Inflammatory macrophage treated with lipopolysaccharide for 1 hour (primary cell): ENCODE measurements around the gene S100A11.
A peak's percentile ranks its signal among the peaks of the same experiment; 100 is the strongest.
"Not testable (repeated sequence)": the region's sequence is repeated elsewhere in the genome, so short reads cannot be mapped to it uniquely, and the experiment has no call there.

ENCODE experiments used
- DNase-seq, 2 donors: peaks; one replicate each; pipeline ENCODE4 v3.0.0-alpha.2; 2020 to 2022

S100A11 gene

DNA sequence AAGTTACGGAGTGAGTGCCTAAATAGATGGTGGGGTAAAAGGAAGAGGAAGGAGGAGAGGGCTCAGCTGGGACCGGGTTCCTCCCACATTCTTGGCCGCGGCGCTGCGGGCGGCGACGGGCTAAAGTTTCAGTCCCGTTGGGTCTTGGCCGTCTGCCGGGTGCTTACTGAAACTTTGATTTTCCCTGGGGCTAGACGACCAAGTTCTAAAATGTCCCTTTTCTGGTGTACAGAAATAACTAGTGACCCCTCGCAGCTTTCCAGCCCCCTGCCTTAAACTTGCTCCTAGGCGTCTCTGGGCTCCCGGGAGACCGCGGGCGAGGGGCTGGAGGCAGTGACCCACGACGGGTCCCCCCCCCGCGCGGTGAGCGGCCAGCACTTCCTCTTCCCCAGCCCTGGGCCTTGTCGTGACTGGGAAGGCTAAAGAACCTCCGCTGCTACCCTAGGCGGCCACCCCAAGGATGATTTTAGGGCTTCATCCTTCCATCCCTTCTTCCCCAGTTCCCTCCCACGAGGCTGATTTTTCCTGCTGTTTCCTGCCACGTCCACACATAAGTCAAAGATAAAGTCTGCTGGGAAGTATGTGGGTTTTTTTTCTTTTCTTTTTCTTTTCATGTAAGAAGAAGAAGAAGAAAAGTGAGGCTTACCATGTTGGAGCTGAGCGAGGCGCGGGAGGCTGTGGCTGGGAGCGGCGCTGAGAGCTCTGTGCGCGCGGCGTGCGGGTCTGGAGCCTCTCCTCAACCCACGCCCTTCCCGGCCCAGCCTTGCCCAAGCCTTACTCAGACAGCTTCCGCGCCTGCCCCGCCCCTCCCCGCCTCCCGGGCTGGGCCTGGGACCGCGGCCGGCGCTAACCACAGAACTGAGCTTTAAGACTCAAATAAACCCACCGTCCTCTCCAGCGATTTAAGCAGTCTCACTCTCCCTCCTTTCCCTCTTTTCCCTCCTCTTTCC lies at the start of gene S100A11:
Gene S100A11, minus strand, starts transcription at position 738 of the 950 bp plus-strand sequence. Its CDS starts 89 bp downstream, at position 649.
- peak; percentile 95 to 96 for DNase-seq

DNA sequence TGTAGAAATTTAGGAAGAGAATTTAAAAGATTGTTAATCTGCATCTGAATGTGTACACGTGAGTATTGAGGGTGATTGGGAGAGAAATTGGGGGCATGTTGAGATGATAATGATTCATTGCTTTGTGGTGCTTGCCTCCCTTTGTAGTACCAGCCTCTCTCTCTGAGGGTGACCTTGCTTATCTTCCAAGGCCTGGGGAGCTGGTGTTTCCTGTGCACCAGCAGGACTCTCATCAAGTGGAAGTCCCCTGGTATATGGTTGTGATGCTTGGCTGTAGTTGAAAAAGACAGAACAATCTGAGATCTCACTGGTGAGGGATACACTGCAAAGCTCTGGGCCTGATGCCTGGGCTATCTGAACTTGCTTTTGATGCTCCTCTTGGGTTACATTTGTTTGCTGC lies 48.0 kb upstream of the S100A11 start:
- DNase-seq, result no peak

DNA sequence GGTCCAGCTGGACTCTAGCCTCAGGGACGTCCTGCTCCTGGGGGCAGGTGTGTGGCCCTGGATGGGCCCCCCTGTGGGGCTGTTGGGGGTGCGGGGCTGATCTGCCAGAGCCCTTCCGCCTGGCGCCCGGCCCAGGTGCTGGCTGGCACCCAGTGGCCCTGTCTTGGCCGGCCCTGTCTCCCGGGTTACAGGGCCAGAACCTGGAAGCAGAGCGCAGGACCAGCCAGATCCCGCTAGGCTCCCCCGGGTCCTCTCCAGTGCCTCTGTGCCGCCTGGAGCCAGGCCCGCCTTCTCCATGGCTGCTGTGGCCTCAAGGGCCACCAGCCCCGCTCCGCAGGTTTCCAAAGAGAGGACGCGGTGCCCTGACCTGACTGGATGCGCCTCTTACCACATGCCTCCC lies 44.2 kb upstream of the S100A11 start:
- not testable (repeated sequence) for DNase-seq

DNA sequence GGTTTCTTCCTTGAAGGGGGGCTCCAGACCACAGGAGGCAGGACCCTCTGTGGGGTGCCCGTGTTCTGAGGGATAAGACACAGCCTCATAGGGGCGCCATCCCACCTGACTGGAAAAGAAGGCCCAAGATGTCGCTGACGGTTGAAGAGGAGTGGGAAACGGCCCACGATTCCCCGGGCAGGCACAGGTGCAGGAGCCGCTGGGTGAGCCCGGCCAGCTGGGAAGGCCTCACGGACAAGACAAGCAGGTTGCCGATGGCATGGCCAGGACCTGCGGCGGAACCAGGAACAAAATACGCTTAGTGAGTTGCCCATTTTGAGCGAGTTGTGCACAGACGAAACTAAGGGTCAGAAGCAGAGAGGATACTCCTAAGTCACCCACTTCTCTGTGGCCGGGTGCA lies 43.7 kb upstream of the S100A11 start:
- DNase-seq, result not testable (repeated sequence)

DNA sequence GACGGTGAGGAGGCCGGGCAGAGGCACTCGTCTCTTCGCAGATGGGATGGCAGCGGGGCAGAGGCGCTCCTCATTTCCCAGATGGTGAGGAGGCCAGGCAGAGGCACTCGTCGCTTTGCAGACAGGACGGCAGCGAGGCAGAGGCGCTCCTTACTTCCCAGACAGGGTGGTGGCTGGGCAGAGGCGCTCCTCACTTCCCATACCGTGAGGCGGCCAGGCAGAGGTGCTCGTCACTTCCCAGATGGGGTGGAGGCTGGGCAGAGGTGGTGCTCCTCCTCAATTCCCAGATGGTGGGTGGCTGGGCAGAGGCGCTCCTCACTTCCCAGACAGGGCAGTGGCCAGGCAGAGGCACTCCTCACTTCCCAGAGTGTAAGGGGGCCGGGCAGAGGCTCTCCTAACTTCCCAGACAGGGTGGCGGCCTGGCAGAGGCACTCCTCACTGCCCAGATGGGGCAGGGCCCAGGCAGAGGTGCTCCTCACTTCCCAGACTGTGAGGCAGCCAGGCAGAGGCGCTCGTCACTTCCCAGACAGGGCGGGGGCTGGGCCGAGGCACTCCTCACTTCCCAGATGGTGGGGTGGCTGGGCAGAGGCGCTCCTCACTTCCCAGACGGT lies 42.1 kb upstream of the S100A11 start:
- no peak for DNase-seq

DNA sequence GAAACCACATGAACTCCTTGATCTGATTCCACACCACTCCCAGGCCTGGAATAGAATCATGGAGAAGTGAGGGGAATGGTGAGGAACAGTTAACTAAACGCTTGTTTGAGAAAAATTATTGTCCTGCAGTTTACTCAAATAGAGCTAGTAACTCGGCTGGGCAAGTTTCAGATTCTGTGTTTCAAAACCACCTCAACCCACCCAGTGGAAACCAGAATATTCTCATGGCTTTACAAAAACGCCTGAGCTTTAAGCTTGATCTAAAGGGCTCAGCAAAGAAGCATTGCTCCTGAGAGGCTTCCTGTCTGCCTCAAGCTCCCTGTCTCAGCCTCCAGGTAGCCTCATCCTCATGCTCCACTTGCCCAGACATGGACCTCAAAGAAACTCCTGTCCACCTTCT lies 35.5 kb upstream of the S100A11 start:
- no peak for DNase-seq

DNA sequence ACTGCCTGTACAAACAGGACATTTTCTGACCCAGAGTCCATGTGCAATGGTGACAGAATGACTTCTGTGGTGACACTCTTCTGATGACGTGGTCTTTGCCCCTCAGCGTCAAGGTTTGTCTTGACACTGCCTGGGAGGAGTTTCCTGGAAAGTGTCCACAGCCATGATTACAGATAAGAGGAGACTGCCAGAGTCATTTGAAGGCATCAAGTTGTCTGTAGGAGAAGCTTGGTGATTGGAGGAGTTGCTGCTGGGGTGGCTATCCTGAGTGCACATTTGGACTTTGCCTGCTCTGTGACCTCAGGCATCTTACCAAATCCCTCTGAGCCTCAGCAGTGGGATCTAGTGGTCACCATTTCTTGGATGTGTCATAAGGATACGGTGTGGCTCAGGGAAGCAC lies 34.3 kb upstream of the S100A11 start:
- no peak for DNase-seq

DNA sequence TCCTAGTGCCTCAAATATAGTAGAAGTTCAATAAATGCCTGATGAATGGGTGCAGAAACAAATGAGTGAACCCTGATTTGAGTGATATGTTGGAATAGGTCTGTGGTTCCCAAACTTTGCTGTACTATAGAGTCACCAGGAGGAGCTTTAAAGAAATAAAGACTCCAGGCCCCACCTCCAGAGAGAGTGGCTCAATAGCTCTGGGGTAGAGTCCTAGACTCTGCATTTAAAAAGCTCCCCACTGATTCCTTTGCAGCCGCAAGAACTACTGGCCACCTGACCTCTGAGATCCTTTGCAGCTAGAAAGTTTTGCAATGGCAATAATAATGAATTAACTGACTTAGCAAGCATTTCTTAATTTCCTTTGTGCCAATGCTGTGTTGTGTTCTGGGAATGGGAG lies 31.1 kb upstream of the S100A11 start:
- no peak for DNase-seq

DNA sequence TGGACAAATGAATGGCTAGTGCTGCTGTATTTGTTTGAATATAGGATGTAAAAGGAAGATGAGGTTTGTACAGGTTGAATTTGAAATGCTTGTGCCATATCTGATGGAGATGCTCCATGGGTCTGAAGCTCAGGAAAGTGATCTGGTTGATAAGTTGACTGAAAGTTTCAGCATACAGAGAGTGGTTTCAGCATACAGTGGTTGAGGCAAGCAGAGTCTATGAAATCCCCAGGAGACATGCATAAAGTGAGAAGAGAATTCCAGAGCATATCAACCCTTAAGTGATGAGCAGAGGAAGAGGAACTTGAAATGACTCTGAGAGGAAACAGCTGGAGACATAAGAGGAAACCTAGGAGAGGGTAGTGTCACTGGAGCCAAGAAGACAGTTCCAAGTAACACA lies 30.3 kb upstream of the S100A11 start:
- DNase-seq, result no peak

DNA sequence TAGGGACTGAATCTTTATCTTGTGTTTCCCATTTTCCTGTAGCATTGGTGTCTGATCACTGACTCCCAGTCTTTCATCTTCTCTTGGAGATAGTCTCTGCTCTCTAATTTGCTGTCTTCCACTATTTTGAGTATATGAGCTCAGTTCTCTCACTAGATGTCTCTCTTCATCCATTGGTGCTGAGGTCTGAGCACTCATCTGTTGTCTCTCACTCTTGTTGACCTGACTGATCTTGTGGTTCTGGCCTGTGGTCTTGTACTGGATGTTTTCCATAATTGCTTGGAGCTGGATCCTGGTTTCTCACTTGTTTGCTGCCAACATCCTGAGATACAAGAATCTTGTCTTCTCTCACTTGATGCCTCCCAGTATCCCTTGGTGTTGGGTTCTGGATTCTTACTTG lies 25.1 kb upstream of the S100A11 start:
- no peak for DNase-seq

DNA sequence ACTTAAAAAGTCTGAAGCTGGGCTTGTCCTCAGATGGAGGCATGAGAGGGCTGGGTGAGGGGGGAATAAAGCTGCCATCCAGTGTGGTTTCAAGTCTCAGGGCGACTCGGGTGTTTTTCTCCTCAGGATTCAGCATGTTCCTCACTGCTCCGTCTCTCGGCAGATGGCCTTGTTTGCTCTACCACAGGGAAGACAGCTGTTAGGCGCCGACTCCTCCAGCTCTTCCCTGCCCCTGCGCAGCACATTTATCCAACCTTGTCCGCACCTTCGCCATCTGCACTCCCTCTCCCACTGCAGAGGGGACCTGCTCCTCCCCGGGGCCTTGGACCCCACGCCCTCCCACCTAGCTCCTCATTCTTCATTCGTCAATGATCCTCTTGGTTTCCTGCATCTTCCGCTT lies 16.6 kb upstream of the S100A11 start:
- DNase-seq, result no peak

DNA sequence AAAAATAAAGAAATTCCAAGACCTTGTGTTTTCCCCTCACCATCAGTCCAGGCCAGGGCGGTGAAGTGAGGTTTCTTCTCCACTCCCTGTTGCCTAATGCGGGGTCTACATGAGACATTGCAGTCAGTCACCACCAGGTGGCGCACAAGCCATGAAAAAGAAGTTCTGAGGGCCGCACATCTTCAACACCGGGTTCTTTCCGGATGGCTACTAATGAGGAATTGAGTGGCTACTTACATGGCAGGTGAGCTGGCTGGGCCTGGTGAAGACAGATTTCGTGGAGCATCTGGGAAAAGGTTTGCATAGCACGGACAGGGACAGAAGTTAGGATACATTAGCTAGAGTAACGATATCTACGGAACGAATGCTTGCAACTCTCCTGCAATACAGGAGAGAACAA lies 15.8 kb upstream of the S100A11 start:
- peak; percentile 76 to 96 for DNase-seq

DNA sequence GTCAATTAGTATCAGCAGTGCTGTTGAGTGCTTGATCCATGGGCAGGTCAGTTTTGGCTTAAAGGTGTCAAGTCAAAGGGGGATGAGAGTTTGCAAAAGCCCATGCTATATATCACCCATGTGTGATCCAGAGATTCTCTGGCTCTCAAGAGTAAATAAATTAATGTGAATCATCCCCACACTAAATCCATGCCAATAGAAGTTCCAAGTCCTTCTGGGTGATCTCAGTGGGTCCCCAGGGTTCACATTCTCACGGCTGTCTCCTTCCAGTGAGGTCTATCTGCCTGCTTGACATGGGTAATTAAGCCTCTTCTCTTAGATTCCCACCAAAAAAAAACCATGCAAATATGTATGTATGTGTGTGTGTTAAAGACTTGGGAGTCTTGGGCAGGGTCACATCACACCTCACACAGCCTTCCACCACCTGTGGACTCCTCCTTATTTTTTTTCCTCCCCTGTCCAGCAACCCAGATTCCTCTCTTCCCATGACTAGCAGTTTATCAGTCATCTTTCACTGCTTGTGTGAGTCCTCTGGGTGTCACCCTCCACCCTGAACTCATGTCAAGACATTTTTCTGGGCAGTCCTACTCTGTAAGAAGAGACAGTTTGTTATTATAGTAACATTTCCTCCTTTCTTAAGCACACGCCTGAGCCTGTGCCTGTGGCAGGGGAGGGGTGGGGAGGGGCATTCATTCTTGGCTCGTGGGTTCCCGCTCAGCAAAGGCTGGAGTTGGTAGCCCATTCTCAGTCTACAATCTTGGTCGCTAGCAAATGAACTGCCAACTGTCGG lies 14.3 kb upstream of the S100A11 start:
- no peak for DNase-seq

DNA sequence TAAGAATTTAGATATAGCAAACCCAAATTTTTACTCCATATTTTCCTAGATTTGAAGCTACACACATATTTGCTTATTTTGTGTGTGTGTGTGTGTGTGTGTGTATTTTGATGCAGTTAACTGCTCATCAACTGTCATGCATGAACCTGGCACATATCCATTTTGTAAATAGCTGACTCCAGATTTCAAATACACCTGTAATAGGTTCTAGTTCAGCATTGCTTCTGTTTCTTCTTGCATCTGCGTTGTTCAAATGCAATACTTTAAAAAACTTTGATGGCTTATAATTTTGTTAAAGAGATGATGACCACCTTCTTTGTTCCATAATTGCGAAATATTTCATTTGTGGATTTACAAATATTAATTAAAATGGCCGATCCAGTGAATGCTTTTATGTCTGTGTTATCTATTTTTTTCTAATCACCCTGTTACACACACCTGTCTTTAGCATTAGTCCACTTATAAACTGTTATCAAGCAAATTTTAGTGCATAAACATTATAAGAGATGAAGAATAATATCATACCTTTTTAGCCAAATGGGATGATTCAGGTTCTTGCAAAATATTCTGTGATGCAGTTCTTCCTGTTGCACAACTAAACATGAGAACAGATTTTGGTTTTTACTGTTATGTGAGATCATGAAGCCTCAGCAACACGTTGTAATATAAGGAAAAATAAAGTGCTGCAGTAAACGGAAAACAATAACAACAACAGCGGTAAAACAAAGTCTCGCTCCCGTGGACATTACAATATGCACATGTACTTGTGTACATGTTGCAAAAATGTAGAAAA lies 12.7 kb upstream of the S100A11 start:
- peak; percentile 77 to 90 for DNase-seq

DNA sequence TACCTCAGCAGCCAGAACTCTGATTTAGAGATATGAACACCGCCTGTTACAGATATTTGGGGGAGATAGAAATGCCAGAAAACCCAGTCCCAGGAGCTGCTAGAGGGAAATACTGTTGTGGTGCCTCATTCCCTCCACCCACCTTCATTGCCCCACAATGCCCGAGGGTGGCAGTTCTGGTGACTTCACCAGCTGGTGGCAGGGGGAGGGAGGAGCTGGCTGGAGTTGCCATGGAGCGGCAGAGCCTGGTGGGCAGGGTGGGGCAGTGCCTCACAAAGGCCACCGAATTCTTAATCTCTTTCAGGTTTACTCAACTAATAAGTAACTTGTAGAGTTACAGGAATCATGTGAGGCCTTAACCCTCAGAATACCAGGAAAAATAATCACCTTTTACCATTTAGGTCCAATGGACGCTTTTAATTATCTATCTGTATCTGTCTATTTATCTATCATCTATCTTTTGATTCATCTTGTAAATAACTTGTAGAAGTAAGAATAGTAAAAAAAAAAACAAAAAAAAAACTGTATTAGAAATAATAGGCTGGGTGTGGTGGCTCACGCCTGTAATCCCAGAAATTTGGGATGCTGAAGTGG lies 11.7 kb upstream of the S100A11 start:
- peak; percentile 93 to 97 for DNase-seq

DNA sequence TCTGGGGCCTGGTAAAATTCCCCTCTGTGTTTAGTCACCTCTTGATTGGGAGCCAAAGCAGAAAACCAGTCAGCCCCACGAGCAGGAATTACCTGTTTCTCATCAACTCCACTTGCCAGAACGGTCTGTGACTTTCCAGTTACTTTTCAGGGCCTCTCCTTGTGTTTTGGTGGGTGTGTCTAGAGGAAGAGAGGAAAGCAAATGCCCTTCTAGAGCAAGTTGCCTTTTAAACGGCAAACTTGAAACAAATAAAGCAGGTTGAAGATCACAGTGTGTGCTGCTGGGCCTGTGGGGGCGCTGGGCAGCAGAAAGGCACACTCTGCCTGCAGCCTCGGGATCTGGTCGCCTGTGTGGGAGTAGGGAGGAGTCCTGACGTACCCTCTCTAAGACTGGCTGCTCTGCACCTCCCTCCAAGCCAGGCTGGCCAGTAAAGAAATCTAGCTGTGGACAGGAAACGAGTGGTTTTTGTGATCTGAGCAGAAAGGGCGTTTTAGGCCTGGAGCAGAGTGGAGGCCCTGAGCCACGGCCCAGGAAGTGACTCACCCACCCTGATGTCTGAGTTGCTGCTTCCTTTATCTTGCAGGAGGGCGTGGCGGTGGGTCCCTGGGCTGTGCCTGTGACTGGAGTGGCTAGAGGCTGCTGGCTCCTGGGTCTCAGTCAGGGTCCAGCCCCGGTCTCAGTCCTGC lies 11.1 kb upstream of the S100A11 start:
- peak; percentile 96 to 100 for DNase-seq

DNA sequence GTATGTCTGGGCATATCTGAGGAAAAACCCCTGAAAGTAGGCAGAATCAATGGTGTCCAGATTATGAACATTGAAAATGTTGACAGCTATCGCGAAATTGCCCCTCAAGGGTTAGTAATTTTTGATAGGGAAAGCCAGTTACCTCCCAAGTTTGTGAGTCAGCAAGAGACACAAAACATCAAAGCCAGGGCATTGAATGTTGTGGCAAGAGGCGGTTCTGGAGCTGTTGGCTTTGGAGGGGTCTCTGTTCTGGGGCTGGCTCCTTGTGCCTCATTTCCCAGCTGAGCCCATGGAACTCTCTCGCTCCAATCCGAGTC lies 10.6 kb upstream of the S100A11 start:
- DNase-seq, result no peak

DNA sequence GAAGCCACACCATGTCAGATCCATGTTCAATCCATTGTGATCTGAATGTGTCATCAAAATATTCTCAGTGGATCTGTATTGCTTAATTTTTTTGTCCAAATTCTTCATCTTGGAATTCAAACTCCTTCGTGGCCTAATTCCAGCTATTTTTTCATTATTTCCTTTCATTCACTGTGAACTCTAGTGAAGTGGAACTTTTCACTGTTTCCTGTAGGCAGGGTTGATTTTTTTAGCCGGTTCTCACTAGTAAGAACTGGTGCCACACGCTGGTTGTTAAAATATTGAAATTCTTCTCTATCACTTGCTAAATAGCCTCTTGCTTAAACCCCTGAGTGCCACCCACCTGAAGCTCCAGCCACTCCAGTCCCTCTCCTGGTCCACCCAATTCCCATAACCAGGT lies 7.6 kb upstream of the S100A11 start:
- DNase-seq, result no peak

DNA sequence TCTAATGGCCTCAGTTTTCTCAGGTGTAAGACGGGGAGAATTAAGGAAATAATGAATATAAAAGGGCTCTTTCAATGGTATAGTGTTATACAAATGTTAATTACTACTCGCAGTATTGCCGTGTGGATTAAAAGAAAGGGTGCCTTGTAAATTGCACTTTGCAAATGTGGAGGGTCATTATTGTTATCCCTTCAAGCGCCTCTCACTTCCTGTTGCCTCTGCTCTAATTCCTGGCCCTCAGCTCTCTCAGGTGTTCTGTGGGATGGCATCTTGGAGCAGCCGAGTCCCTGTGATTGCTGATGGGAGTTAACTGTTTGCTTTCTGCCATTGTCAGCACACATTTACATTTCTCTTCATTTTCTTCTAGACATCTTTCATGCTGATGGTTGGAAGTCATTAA lies 7.1 kb upstream of the S100A11 start:
- no peak for DNase-seq

DNA sequence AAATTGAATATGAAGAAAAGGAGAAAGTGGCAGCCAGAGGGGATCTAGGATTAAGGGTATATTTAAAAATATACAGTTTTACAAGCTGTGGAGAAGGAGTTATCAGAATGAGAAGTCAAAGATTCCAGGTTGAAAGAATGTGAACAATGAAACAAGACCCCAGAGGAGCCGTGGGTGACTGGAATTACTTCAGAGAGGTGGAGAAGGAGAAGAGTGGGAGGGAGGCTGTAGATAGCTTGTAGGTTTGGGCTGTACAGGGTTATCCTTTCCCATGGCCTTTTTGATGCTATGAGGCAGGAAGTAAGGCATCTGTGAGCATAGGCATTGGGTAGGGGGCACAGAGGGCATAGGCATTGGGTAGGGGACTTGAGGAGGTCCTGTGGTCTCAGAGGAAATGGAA lies 5.2 kb upstream of the S100A11 start:
- DNase-seq, result no peak

DNA sequence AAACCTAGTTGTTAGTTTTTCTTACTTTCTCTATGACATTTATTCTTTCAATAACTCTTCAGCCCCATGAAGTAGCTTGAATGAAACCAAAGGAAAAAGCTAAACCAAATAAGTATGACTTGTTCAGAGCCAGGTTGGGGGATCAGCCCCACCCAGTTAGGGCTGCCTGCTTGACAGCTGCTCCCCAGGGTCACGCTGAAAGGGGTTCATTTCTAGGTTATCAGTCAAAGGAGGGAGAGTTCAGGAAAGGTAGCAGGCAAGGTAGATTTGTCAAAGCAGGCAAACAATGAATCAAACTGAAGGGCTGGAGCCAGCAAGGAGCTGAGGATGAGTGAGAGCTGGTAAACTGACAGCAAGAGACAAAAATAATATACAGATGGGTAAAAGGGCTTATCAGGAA lies 3.1 kb upstream of the S100A11 start:
- no peak for DNase-seq

DNA sequence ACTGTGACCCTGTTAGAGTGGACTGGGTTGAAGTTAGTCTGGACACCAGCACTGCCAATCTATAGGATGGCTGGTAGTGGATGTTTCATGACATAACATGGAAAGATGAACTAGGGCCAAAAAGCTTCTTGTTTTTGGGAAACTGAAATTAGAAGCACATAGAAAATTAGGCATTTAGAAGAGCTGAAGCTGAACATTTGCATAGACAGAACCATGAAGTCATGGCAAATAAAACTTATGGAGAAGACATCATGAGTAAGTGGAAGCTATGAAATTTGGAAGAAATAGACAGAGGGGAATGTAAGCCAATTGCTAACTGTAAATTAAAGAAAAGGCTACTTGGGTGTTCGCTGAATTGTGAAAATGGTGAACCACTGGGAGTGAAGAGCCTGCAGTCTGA lies 2.7 kb upstream of the S100A11 start:
- DNase-seq, result peak; percentile 30 to 32
